Pancreas (tissue), 10 donors: ENCODE data around the gene MAST2. TPM values are rescaled to one million over a fixed set of nuclear protein-coding genes. Genes with fewer than 3 reads are reported as not detected.
"Not testable (repeated sequence)": the region's sequence is repeated elsewhere in the genome, so short reads cannot be mapped to it uniquely, and the experiment has no call there.

Experiments used
- ATAC-seq, 4 donors: fragments of 200-7000 bp; cut with Tn5 transposase; one replicate each; pipeline versions ENCODE4 v1.8.0 to v1.9.1; 2020; ENCODE audit warnings: mild to moderate bottlenecking in 4 of 4, moderate library complexity in 4 of 4
- DNase-seq, 6 donors: peaks; one replicate each; pipeline ENCODE4 v3.0.0-alpha.2; 2020
- FAIRE-seq: peaks from 2 replicates; lab custom pipeline; 2012; peaks lifted over from hg19 to GRCh38; lab: Jason Lieb, UNC
- H3K27ac ChIP-seq, 4 donors: fragments of 200-600 bp; sonication (generic); 1 replicate in 3 of 4; 2 replicates in 1 of 4; pipeline versions ENCODE4 v1.5.0 to v1.8.0; 2020
- H3K27me3 ChIP-seq, 4 donors: fragments of 200-600 bp; one replicate each; pipeline ENCODE4 v1.8.0; 2021
- H3K36me3 ChIP-seq, 3 donors: fragments of 200-600 bp; sonication (generic) in 1 of 3; one replicate each; pipeline versions ENCODE4 v1.5.0 to v1.8.0; 2020 to 2021
- H3K4me1 ChIP-seq, 3 donors: fragments of 200-600 bp; one replicate each; pipeline ENCODE4 v1.8.0; 2021
- H3K4me3 ChIP-seq, 4 donors: fragments of 200-600 bp; sonication (generic) in 2 of 4; one replicate each; pipeline versions ENCODE4 v1.5.0 to v1.8.0; 2020 to 2021
- H3K9me3 ChIP-seq, 4 donors: fragments of 200-600 bp; one replicate each; pipeline ENCODE4 v1.8.0; 2021
- CTCF ChIP-seq, 4 donors: fragments of 200-600 bp; sonication (generic) in 3 of 4; IDR thresholded peaks; one replicate each; pipeline versions ENCODE4 v1.5.0 to v1.8.0; 2021; ENCODE audit warnings: antibody characterized with exemption in 4 of 4
- WGBS, 2 donors: extraction: QIAGEN DNeasy Blood & Tissue Kit; methylation state at CpG; one replicate each; pipeline ENCODE4 v1.1.7; 2013; 5-methylcytosine and 5-hydroxymethylcytosine counted together
- intact Hi-C, 3 donors: fragments of 100-400 bp; cut with DNase I; formaldehyde crosslinking; loops; one replicate each; pipeline versions ENCODE4 v1.11.1 to v1.14.2; 2022
- polyA plus RNA-seq, 2 donors: library from polyadenylated mRNA; stranded (reverse); fragments of 200-250 nt; gene quantifications; one replicate each; pipeline ENCODE4 v1.2.3, GENCODE V29; 2013
- total RNA-seq, 6 donors: library from RNA; stranded (reverse); fragmentation: NEBNext Ultra II Directional in 4 of 6; extraction: Animal tissue kit (Norgen Biotek cat#: 25700) in 4 of 6; gene quantifications; one replicate each; pipeline versions ENCODE4 v1.2.1 to v1.2.4, GENCODE V29; 2021 to 2023
- donor health status: healthy with polysubstance abuse.
- donor health status: DM: no; HTN: no; CAD: no; lungs with moderate emphysema.
- donor health status: DM: no; HTN: no; CAD: no.
- donor health status: control.
- donor health status: control.
- donor health status: Bipolar disorder and iron deficiency.
- donor health status: DM: yes; HTN: yes; CAD: no.
- donor health status: DM: no; HTN: no; CAD: no.
- donor health status: DM: no; HTN: no; CAD: no.
- donor health status: DM: yes; HTN: yes; CAD: no.

The MAST2 gene
- total and polyA plus RNA-seq, 8 donors = 5.1 to 14.5 (median 7.7) TPM

DNA sequence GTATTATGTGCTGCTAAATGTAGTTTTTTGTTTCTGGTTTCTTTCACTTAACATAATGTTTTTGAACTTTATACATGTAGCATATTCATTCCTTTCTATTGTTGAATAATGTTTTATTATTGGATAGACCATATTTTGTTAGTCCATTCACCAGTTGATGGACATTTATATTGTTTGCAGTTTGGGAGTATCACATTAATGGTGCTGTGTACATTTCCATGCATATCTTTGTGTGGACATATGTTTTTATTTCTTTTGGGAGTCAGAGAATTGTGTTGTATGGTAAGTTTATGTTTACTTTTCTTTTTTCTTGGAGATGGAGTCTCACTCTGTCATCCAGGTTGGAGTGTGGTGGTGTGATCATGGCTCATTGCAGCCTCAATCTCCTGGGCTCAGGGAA, 134.6 kb downstream of the MAST2 start:
- no peaks in the 10 kb centered on the region for H3K4me1 ChIP-seq
- no peak for DNase-seq
- H3K27ac ChIP-seq = no peak overlapping the region
- no peak overlapping the region for H3K4me3 ChIP-seq
- no peak for ATAC-seq
- H3K9me3 ChIP-seq = no peaks in the 10 kb centered on the region
- no peaks in the 10 kb centered on the region for H3K27me3 ChIP-seq
- no peak for FAIRE-seq
- no peak for TF ChIP-seq CTCF (IDR thresholded peaks at IDR 0.05)
- intact Hi-C loops = no loop called here
- no peaks in the 10 kb centered on the region for H3K36me3 ChIP-seq

DNA sequence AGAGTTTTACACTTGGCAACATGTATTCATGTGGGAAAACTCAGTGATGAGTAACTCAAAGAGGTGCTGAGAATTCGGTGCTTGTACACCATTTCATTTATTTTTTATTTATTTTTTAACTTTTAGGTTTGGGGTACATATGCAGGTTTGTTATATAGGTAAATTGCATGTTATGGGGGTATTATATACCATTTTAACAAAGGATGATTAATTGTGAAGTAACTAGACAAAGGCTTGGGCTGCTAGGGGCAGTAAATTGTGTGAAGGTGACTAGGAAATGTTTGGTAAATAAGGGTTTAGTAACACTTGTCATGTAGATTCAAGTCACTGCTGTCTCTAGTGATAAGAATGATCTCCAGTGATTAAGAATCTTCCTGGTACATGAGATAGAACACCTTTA, 139.0 kb downstream of the MAST2 start:
- no peak for FAIRE-seq
- DNase-seq = no peak
- peaks cover 0 to 6% (median 0%) of the 10 kb centered on the region in 3 donors for H3K4me1 ChIP-seq
- H3K4me3 ChIP-seq = no peak overlapping the region
- intact Hi-C loops = no loop called here
- no peak for ATAC-seq
- 82 to 90% methylated on average over 1 of the region's 1 CpG for WGBS, 2 donors
- H3K27ac ChIP-seq = no peak overlapping the region
- no peaks in the 10 kb centered on the region for H3K36me3 ChIP-seq
- H3K9me3 ChIP-seq = no peaks in the 10 kb centered on the region
- TF ChIP-seq CTCF (IDR thresholded peaks at IDR 0.05) = no peak
- no peaks in the 10 kb centered on the region for H3K27me3 ChIP-seq

DNA sequence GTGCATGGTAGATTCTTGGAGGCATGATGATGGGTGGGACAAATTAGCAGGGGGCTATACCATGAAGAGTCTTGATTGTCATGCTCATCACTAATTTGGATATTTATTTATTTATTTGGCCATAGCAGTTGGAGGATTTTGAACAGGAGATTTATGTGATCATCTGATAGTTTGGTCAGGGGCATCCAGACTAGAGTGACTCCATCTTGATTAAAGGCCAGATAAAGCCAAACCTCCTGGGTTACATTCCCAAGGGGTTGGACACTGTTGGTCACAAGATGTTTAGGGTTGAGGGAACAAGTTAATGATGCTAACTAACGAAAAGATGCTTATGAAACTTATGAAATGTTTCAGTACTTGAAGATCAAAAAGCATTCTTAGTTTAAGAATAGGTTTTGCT, 139.8 kb downstream of the MAST2 start:
- FAIRE-seq (no peak), ATAC-seq (no peak), DNase-seq (no peak)
- intact Hi-C loops = no loop called here
- Histone ChIP-seq H3K36me3 (no peaks in the 10 kb centered on the region), H3K4me1 (peaks cover 0 to 6% (median 0%) of the 10 kb centered on the region in 3 donors), H3K9me3 (no peaks in the 10 kb centered on the region), H3K4me3 (no peak overlapping the region), H3K27me3 (no peaks in the 10 kb centered on the region), H3K27ac (no peak overlapping the region)
- no peak for TF ChIP-seq CTCF (IDR thresholded peaks at IDR 0.05)
- WGBS, 2 donors = 64 to 69% methylated on average over 1 of the region's 1 CpG

DNA sequence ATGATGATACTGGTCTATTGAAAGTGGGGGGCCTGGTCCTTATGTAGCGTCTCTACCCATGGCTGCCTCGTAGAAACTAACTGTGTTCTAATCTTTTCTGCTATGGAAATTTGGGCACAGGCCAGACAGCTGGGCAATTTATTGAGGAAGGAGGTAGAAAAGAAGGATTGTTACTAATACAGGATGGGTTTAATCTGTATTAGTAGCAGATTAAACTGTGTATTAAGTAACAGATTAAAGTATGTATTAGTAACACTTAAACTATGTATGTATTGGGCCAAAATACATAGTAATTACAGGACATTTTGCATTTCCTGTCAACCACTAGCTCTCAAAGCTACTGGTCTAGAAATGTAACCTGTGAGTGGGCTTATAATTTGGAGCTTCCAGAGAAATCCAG, 142.0 kb downstream of the MAST2 start:
- DNase-seq = peak in 4 of 6 donors; percentile 9 to 39 (median 33)
- intact Hi-C loops = no loop called here
- Histone ChIP-seq H3K4me3 (no peak overlapping the region), H3K36me3 (no peaks in the 10 kb centered on the region), H3K9me3 (no peaks in the 10 kb centered on the region), H3K27me3 (no peaks in the 10 kb centered on the region), H3K27ac (peak overlapping the region in 1 of 4 donors; percentile 42), H3K4me1 (peaks cover 0 to 6% (median 0%) of the 10 kb centered on the region in 3 donors)
- TF ChIP-seq CTCF (IDR thresholded peaks at IDR 0.05) = no peak
- no peak for FAIRE-seq
- 5 to 14% methylated on average over 2 of the region's 2 CpGs for WGBS, 2 donors
- peak; percentile 68 to 88 (median 73) for ATAC-seq

DNA sequence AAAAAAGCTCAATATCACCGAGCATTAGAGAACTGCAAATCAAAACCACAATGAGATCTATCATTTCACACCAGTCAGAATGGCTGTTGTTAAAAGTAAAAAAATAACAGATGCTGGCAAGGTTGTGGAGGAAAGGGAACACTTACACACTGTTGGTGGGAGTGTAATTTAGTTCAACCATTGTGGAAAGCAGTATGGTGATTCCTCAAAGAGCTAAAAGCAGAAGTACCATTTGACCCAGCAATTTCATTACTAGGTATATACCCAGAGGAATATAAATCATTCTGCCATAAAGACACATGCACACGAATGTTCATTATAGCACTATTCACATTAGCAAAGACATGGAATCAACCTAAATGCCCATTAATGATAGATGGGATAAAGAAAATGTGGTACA, 146.1 kb downstream of the MAST2 start:
- H3K9me3 ChIP-seq, FAIRE-seq, H3K27ac ChIP-seq, ATAC-seq, H3K27me3 ChIP-seq, H3K36me3 ChIP-seq, DNase-seq, H3K4me1 ChIP-seq, H3K4me3 ChIP-seq, intact Hi-C loops: not testable (repeated sequence)
- 85 to 97% methylated on average over 2 of the region's 2 CpGs for WGBS, 2 donors
